KMS-11 (cell line): ENCODE results near the gene CFLAR.

Experiments
- H2AFZ ChIP-seq: fragments of 200-600 bp; sonication (generic); 2 replicates; pipeline ENCODE4 v1.6.1; 2016; ENCODE audit warnings: antibody characterized with exemption, mixed run types, low read depth
- H3K27ac ChIP-seq: fragments of 200-600 bp; sonication (generic); 2 replicates; pipeline ENCODE4 v1.6.1; 2016; ENCODE audit warnings: mild to moderate bottlenecking, mixed run types
- H3K27me3 ChIP-seq: fragments of 200-600 bp; sonication (generic); 2 replicates; pipeline ENCODE4 v1.6.1; 2017; ENCODE audit warnings: mild to moderate bottlenecking, low read depth, mixed run types, moderate library complexity; ENCODE audit not compliant: insufficient read depth
- H3K36me3 ChIP-seq: fragments of 200-600 bp; sonication (generic); 2 replicates; pipeline ENCODE4 v1.6.1; 2017; ENCODE audit warnings: mild to moderate bottlenecking, mixed run types; ENCODE audit not compliant: insufficient read depth
- H3K4me1 ChIP-seq: fragments of 200-600 bp; sonication (generic); 2 replicates; pipeline ENCODE4 v1.6.1; 2016; ENCODE audit warnings: mild to moderate bottlenecking, low read depth, mixed run types; ENCODE audit not compliant: poor library complexity, severe bottlenecking
- H3K4me2 ChIP-seq: fragments of 200-600 bp; sonication (generic); 2 replicates; pipeline ENCODE4 v1.7.0; 2016; ENCODE audit warnings: mild to moderate bottlenecking, mixed run types
- H3K4me3 ChIP-seq: fragments of 200-600 bp; sonication (generic); IDR thresholded peaks from 2 replicates; pipeline ENCODE4 v1.6.1; 2017; ENCODE audit warnings: low read depth, low read length, mixed read lengths; ENCODE audit not compliant: insufficient read depth
- H3K79me2 ChIP-seq: fragments of 200-600 bp; sonication (generic); 2 replicates; pipeline ENCODE4 v1.6.1; 2016; ENCODE audit warnings: low read depth, mixed run types; ENCODE audit not compliant: insufficient read depth
- H3K9ac ChIP-seq: fragments of 200-600 bp; sonication (generic); 2 replicates; pipeline ENCODE4 v1.6.1; 2016; ENCODE audit warnings: mild to moderate bottlenecking, mixed run types
- H4K20me1 ChIP-seq: fragments of 200-600 bp; sonication (generic); 2 replicates; pipeline ENCODE4 v1.6.1; 2016; ENCODE audit warnings: mild to moderate bottlenecking, mixed run types; ENCODE audit not compliant: insufficient read depth
- CTCF ChIP-seq: fragments of 200-600 bp; sonication (generic); conservative IDR thresholded peaks from 2 replicates; pipeline ENCODE4 v1.6.1; 2017; ENCODE audit warnings: low read depth, mild to moderate bottlenecking, antibody characterized with exemption, low read length, moderate library complexity, mixed read lengths

CFLAR gene

DNA sequence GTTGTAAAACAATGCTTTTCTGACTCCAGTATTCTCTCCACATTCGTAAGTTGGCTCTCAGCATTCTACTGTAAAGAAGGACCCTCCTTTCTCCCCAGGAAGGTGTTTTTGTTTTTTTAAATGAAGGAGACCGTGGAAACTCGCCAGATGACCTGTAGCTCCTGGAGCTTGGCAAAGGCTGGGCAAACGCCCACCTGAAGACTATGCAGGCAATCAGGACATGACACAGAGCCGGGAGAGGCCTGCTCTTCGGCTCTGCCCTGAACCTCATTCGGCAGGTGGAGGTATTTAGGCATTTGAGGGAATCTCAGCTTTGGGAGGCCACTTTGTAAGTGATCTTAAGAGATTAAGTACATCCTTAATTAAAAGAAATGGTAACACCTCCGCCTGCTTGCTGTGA, 84.4 kb downstream of the CFLAR start:
- H3K79me2 ChIP-seq: peaks cover 3% of the 10 kb centered on the region; the same call in 1 of the 2 replicates
- H3K9ac ChIP-seq: no peak overlapping the region
- H2AFZ ChIP-seq: no peak overlapping the region
- peaks cover 15% of the 10 kb centered on the region for H3K4me1 ChIP-seq
- H3K4me2 ChIP-seq: no peak overlapping the region
- no peaks in the 10 kb centered on the region for H3K27me3 ChIP-seq
- TF ChIP-seq CTCF: no peak
- no peak overlapping the region for H3K27ac ChIP-seq
- no peaks in the 10 kb centered on the region for H4K20me1 ChIP-seq
- no peak overlapping the region for H3K4me3 ChIP-seq
- H3K36me3 ChIP-seq: peaks cover 2% of the 10 kb centered on the region; the same call in 1 of the 2 replicates

- H3K4me1 ChIP-seq: peaks cover 4% of the 10 kb centered on the region
- no peaks in the 10 kb centered on the region for H3K79me2 ChIP-seq
- no peak overlapping the region for H3K4me2 ChIP-seq
- H3K9ac ChIP-seq: no peak overlapping the region
- H3K27ac ChIP-seq: no peak overlapping the region
- no peaks in the 10 kb centered on the region for H4K20me1 ChIP-seq
- H3K27me3 ChIP-seq: no peaks in the 10 kb centered on the region
- H2AFZ ChIP-seq: no peak overlapping the region
- no peak overlapping the region for H3K4me3 ChIP-seq
- no peak for TF ChIP-seq CTCF
- peaks cover 2% of the 10 kb centered on the region; the same call in 1 of the 2 replicates for H3K36me3 ChIP-seq
Observed at GRCh38 chr2:201201371-201201770, 85.4 kb downstream of the CFLAR start.

GRCh38 chr2:201203916-201204654, 88.1 kb downstream of the CFLAR start:
- no peak for TF ChIP-seq CTCF
- Histone ChIP-seq H3K36me3 (no peaks in the 10 kb centered on the region; the same call in 1 of the 2 replicates), H3K4me2 (no peak overlapping the region), H3K4me3 (no peak overlapping the region), H4K20me1 (no peaks in the 10 kb centered on the region), H2AFZ (no peak overlapping the region), H3K27ac (no peak overlapping the region), H3K27me3 (no peaks in the 10 kb centered on the region), H3K9ac (no peak overlapping the region), H3K4me1 (no peaks in the 10 kb centered on the region), H3K79me2 (no peaks in the 10 kb centered on the region)

DNA sequence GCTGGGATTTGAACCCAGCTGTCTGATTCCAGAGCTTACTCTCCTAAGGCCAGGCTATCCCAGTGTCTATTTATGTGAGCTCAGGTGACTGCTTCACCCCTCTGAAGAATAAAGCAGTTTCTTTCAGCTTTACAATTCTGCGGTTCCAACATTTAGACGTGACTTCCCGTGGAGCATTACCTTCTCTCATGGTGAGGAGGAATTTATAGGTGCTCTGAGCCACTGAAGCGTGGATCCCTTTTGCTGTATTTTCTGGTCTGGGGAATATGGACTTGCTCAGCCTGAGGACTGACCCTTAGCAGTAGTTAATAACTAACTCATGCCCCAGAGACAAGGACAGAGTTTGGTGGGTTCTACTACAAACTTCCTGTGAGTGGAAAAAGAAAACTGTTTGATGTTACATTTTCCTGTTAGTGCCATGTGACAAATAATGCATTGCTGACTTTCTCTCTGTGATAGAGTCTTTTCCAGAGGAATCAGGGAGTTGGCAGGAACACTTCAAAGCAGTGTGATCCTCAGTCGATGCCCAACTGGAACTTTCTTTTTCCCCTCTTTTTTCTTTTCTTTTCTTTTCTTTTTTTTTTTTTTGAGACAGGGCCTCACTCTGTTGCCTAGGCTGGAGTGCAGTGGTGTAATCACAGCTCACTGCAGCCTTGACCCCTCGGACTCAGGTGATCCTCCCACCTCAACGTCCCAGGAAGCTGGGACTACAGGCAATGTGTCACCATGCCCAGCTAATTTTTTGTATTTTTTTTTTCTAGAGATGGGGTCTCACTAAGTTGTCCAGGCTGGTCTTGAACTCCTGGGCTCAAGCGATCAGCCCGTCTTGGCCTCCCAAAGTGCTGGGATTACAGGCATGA, 88.9 kb downstream of the CFLAR start:
- no peaks in the 10 kb centered on the region for H3K27me3 ChIP-seq
- no peaks in the 10 kb centered on the region for H3K4me1 ChIP-seq
- no peaks in the 10 kb centered on the region for H4K20me1 ChIP-seq
- no peaks in the 10 kb centered on the region; the same call in 1 of the 2 replicates for H3K36me3 ChIP-seq
- TF ChIP-seq CTCF: no peak
- no peak overlapping the region for H3K27ac ChIP-seq
- no peak overlapping the region for H3K4me2 ChIP-seq
- H3K9ac ChIP-seq: no peak overlapping the region
- H3K4me3 ChIP-seq: no peak overlapping the region
- H3K79me2 ChIP-seq: no peaks in the 10 kb centered on the region
- no peak overlapping the region for H2AFZ ChIP-seq
